Stimulated activated CD8-positive, alpha-beta memory T cell treated with anti-CD3 and anti-CD28 coated beads, Interleukin-4, amount 100 ng/mL, for 1 hour (primary cell): ENCODE measurements around the gene STARD3.
"Not testable (repeated sequence)": the region's sequence is repeated elsewhere in the genome, so short reads cannot be mapped to it uniquely, and the experiment has no call there.

Experiments used
- DNase-seq, 2 donors: peaks; one replicate each; pipeline ENCODE4 v3.0.0-alpha.2; 2020; ENCODE audit warnings: low read depth in 2 of 2, low spot score in 1 of 2

Gene STARD3

GRCh38 chr17:39636927-39637736 is at the start of gene STARD3:
TSS of gene STARD3 (plus strand) at chr17:39637144. CDS start at chr17:39653532, 16,388 bp downstream.
- peak; percentile 78 to 80 for DNase-seq

- not testable (repeated sequence) for DNase-seq
These were observed 46.8 kb upstream of the STARD3 start for GRCh38 chr17:39590180-39590579.

GRCh38 chr17:39591958-39592954 is 44.7 kb upstream of the STARD3 start:
- DNase-seq, result no peak

GRCh38 chr17:39593371-39593770 is 43.6 kb upstream of the STARD3 start:
- no peak for DNase-seq

DNA sequence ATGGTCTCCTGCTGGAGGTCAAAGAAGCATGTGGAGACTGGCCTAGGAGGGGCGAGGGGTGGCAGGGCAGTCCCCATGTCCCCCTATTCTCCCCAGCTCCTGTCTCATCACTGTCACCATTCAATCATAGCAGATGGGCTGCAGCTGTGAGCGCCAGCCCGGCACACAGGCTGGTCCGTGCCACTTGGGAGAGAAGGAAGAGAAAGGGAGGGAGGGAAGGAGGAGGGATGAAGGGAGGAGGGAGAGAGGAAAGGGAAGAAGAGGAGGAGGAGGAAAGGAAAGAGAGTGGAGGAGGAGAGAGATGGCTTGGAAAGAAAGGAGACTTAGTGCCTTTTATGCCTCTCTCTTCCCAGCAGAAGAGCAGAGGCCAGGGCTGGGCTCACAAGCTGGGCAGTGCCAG is 41.6 kb upstream of the STARD3 start:
- no peak for DNase-seq

- DNase-seq, result no peak
These were observed 40.9 kb upstream of the STARD3 start for GRCh38 chr17:39595928-39596510.

- DNase-seq, result no peak
These were observed 40.2 kb upstream of the STARD3 start for GRCh38 chr17:39596543-39597267.

DNA sequence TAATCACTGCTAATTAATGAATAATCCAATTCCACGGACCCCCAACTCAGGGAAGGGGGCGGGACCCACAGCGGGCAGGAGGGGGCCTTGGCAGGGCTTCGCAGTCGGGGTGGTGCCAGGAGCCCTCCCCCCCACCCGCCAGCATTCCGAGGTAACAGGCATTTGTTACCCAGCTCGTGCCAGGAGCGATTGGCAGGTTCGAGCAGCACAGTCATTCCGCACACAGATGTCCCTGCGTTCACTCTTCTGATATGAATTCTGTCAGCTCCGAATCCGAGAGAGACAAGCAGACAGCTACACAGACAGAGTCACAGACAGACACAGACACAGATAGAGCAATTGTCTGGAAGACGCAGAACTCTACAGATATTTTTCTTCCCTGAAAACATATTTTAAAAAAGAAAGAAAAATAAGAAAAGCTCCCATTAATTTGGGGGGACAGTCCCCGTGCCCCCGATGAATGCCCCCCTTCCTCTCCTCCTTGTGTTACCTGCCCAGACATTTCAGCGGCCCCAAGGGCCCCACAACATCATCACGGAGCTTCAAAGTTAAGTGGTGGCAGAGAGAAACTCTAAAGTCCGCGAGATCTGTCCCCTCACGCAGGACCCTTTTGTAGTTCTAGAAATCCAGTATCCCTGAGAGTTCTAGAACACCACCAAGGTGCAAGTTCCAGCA is 39.4 kb upstream of the STARD3 start:
- no peak for DNase-seq

DNA sequence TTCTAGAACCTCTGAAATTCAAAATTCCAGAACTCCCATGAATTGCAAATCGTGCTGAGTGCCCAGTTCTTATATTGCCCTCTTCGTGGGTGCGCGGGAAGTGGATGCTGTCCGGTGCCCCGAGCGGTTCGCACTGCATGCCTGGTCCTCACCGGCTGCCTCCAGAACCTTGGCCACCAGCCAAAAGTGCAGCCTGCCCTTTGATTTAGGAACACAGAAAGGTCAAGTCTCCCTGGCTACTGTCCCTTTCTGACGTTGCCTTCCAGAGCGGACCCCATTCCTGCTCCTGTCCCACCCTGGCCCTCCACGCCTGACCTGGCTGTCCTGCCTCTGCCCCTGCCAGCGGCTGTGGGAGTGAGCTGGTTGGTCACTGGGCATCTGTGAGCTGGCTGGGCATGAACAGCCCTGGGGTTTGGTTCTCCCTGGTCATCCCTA is 38.9 kb upstream of the STARD3 start:
- no peak for DNase-seq

DNA sequence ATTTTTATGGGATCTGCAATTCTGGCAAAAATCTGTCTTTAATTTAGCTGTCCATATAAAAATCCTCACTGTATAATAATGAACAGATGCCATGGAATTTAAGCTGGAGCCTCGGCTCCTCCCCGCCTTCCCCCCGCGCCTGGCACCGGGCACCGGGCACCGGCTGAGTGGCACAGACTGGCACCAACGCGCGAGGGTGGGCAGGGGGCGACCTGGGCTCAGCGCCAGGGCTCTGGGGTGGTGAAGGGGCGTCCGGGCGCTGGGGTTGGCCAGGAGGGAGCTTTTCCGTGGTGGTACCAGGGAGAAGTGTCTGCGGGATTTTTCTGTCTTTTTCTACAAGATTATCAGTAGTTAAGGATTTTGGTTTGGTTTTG is 38.3 kb upstream of the STARD3 start:
- no peak for DNase-seq

DNA sequence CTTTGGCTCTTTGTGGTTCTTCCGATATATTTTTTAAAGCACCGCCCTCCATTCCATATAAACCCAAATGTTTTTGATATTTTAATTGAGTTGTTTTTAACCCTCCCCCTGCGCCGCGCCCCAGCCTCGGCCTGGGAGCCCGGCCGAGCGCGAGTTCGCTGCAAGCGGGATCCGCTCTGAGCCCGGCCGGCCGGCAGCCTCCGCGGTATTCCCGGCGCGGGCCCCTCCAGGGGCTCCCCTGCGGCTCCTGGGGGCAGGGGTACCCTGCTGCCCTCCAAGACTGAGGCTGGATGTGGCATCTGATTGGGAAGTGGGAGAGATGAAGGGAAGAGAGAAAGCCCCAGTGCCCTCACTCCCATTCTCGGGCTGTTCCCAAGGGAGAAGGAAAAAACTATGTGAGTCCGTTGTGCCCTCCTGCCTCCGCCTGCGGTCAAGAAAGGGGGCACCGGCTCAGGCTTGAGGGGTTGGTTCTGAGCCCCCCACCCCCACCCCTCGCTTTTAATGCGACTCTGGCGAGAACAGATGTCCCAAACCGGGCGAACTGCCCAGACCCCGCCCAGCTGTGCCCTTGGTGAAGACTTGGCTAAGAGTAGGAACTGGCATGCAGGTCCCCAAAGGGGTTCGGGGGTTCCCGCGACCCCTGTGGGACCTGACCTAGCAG is 37.8 kb upstream of the STARD3 start:
- DNase-seq, result no peak

GRCh38 chr17:39599665-39600231 is 37.2 kb upstream of the STARD3 start:
- DNase-seq, result no peak

- no peak for DNase-seq
These were observed 36.5 kb upstream of the STARD3 start for GRCh38 chr17:39600288-39600996.

DNA sequence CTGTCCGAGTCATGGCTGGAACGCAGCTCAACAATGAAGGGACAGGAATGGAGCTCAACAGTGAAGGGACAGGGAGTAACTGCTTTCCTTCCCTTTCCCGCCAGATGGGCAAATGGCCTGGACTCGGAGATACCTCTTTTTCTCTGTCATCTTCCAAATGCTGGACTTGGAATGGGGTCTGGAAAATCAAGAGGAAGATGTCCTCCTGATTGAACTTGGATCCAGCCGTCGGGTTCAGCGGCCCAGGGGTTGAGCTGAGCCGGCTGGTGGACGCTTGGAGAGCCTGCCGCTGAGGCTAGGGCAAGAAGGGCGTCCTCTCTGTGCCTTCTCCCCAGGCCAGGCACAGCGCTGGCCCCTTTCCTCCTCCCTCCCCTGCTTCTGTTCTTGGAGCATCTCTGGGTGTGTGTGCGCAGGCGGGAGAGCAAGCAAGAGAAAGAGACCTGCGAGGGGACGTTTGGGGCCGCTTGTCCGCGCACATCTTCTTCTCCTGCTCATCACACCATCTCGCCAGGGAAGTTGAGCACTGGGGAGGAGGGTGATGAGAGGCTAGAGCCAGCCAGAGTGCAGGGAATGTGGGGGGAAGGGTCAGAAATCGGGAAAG is 35.8 kb upstream of the STARD3 start:
- DNase-seq, result no peak

GRCh38 chr17:39601758-39602532 is 35.0 kb upstream of the STARD3 start:
- DNase-seq, result no peak

DNA sequence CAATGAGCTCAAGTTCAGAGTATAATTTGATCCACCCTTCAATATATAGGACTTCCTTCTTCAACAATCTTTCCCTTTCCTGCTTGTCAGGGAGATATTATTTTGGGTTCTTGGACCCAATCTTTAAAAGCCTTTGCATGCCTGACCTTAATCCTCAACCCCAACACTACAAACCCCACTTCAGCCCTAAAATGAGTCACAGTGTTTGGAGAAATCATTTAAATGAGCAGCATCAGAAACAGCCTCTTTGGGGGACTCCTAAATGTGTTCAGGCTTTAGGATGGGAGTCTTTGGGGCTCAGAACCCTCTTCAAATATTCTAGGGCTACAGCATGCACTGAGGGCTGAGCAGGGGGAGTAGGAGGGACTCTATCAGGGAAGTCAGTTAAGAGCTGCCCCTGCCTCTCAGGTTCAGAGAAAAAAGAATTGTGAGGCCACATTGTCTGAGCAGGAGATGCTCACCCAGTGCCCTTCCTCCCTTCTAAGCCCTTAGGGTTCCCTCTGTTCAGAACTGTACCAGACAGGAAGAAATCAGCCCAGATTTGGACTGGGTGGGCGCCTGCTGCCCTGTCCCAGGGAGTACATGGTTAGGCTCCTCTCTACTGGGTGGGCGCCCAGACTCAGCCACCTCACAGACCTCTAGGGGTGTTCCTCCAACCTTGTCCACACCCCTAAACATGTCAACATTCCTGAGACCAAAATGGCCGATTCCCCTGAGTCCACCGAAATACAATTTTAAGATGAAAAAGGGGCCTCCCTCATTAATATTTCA is 34.2 kb upstream of the STARD3 start:
- no peak for DNase-seq
